HG03097 (cell line): ENCODE data around the gene ERFE.

Experiments used
- ATAC-seq: cut with Tn5 transposase; IDR thresholded peaks from one replicate; pipeline ENCODE4 v1.9.1; 2021; ENCODE audit not compliant: unreplicated experiment, low FRiP score

The ERFE gene

GRCh38 chr2:238139196-238140039 is 19.4 kb upstream of the ERFE start:
- no peak for ATAC-seq

GRCh38 chr2:238140040-238140439 is 18.7 kb upstream of the ERFE start:
- ATAC-seq: no peak

DNA sequence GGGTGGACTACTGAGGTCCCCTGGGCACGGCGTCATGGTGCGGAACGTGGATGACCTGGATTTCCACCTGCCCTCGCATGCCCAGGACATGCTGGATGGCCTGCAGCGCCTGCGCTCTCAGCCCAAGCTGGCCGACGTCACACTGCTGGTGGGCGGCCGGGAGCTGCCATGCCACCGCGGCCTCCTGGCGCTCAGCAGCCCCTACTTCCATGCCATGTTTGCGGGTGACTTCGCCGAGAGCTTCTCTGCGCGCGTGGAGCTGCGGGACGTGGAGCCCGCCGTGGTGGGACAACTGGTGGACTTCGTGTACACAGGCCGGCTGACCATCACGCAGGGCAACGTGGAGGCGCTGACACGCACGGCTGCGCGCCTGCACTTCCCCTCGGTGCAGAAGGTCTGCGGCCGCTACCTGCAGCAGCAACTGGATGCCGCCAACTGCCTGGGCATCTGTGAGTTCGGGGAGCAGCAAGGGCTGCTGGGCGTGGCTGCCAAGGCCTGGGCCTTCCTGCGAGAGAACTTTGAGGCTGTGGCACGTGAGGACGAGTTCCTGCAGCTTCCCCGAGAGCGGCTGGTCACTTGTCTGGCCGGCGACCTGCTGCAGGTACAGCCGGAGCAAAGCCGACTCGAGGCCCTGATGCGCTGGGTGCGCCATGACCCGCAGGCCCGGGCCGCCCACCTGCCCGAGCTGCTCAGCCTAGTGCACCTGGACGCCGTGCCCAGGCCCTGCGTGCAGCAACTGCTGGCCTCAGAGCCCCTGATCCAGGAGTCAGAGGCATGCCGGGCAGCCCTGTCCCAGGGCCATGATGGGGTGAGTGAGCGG is 17.8 kb upstream of the ERFE start:
- ATAC-seq: no peak

GRCh38 chr2:238141541-238142318 is 17.0 kb upstream of the ERFE start:
- no peak for ATAC-seq

DNA sequence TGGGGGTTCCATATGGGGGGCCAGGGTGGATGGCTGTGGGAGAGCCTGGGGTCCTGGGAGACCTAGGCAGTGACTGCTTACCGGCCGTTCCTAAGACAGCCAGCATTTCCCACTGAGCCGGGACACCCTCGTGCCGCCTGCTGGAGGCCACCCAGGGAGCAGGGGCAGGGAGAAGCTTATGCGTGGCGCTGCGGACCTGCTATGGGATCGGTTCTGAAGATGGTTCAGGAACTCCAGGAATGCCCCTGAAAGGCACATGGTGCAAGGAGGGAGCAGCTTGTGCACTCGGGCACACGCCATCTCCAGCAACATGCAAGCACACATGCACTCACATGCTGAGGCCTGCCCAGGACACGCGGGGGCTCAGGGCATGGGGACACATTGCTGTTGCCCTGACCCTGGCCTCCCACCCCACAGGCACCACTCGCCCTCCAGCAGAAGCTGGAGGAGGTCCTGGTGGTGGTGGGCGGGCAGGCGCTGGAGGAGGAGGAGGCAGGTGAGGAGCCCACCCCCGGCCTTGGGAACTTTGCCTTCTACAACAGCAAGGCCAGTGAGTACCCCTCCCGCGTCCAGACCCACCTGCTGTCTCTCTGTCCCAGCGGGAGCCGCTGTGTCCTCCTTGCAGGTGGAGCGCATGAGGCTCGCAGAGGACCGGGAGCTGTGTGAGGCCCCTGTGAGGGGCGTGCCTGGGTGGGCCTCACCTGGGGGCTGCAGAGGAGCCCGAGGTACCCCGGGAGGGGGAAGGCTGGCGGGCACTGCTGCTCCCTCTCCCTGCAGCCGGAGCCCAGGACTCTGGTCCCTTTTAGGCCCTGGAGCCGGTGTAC is 16.2 kb upstream of the ERFE start:
- ATAC-seq: no peak

GRCh38 chr2:238143239-238143951 is 15.4 kb upstream of the ERFE start:
- ATAC-seq: no peak

DNA sequence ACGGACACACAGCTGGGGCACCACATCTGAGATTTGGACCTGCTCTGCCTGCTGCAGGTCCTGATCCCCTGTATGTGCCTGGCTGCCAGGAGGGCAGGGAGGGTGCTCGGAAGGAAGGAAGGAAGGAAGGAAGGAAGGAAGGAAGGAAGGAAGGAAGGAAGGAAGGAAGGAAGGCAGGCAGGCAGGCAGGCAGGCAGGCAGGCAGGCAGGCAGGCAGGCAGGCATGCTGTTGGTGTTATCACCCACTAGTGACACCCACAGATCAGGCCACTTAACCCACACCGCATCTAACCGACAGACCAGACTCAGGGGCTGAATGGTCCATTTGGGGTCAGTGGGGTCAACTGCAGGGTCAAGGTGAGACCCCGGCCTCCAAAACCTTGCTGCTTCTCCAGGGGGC is 14.5 kb upstream of the ERFE start:
- no peak for ATAC-seq

- no peak for ATAC-seq
Measured at GRCh38 chr2:238145046-238145445, 13.7 kb upstream of the ERFE start.

DNA sequence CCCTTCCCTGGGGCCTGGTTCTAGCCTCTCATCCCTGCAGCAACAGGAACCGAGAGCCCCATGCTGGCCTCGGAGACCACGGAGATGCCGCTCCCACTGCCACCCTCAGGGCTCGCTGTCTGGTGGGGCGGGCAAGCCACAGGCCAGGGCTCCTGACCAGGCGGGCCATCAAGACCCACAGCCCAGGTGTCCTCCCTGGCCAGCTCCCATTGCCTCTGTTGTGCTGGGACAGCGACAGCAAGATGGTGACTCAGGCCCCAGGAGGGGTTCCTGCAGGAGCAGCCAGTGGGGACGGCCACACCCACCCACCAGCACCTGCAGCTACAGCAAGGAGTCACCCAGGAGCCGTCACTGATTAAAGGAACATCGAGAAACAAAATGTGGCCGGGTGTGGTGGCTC is 12.9 kb upstream of the ERFE start:
- no peak for ATAC-seq

DNA sequence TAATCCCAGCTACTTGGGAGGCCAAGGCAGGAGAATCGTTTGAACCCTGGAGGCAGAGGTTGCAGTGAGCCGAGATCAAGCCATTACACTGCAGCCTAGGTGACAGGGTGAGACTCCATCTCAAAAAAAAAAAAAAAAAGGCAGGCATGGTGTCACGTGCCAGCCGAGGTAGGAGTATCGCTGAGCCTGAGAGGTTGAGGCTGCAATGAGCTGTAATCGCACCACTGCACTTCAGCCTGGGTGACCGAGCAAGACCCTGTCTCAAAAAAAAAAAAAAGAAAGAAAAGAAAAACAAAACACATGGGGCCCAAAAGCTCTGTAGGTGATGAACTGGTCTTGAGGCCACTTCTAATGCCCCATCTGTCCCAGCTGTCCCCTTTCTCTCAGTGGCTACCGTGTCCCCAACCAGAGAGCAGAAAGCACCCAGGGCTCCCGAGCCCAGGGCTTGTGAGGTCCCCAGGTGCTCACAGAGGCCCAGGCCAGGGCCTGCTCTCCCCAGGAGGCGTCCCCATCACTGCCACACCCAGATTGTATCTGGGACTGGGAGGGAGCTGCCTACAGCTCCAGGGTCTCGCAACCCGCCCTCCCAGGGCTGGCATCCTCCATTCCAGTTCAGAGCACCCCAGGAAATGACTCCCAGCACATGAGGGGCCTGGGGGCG is 11.8 kb upstream of the ERFE start:
- no peak for ATAC-seq

DNA sequence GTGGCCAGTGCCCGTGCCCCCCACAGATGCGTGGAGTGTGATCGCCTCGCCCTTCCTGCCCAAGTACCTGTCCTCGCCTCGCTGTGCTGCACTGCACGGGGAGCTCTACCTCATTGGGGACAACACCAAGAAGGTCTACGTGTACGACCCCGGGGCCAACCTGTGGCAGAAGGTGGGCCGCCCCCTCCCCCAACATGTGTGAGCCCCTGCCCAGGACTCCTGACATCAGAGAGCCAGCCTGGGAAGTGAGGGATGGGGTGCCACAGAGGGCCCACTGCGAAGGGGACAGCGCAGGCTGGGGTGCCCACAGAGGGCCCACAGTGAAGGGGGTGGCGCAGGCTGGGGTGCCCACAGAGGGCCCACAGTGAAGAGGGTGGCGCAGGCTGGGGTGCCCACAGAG is 9.8 kb upstream of the ERFE start:
- ATAC-seq: no peak

- no peak for ATAC-seq
Measured at GRCh38 chr2:238149841-238150572, 8.8 kb upstream of the ERFE start.

- no peak for ATAC-seq
Measured at GRCh38 chr2:238150686-238151085, 8.1 kb upstream of the ERFE start.

DNA sequence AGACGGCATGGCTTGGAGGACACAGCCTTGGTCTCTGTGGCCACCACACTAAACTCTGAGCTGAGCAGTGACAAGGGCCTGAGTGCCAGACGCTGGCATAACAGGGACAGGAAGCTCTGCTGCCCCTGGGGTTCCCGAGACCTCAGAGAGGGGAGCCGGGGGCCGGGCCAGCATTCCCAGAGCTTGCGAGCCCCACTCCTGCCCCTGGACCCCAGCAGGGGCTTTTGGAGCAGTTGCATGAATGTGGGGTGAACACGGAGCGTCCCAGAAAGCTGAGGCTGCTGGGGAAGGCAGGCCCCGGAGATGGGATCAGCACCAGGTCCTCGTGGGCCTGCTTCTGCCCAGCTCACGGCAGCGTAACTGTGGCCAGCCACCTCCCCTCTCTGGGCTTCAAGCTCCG is 7.6 kb upstream of the ERFE start:
- ATAC-seq: no peak

- no peak for ATAC-seq
Measured at GRCh38 chr2:238151628-238152235, 7.0 kb upstream of the ERFE start.

GRCh38 chr2:238152771-238153688 is 5.7 kb upstream of the ERFE start:
- ATAC-seq: no peak

GRCh38 chr2:238154570-238154969 is 4.2 kb upstream of the ERFE start:
- ATAC-seq: no peak
